Vagina (tissue), 2 donors: Measurements from ENCODE around the gene CD151. TPM values are rescaled to one million over a fixed set of nuclear protein-coding genes. Genes with fewer than 3 reads are reported as not detected.

Experiments used
- DNase-seq, 2 donors: peaks; one replicate each; pipeline ENCODE4 v3.0.0-alpha.2; 2017; ENCODE audit errors: extremely low spot score in 2 of 2
- H3K27ac ChIP-seq: fragments of 200-600 bp; sonication (generic); one replicate; pipeline ENCODE4 v1.5.1; 2019
- H3K27me3 ChIP-seq: fragments of 200-600 bp; sonication (generic); one replicate; pipeline ENCODE4 v1.5.1; 2019
- H3K36me3 ChIP-seq, 2 donors: fragments of 200-600 bp; sonication (generic); one replicate each; pipeline ENCODE4 v1.5.1; 2017 to 2019
- H3K4me1 ChIP-seq: fragments of 200-600 bp; sonication (generic); one replicate; pipeline ENCODE4 v1.5.1; 2019
- H3K4me3 ChIP-seq, 2 donors: fragments of 200-600 bp; sonication (generic); 1 replicate in 1 of 2; 2 replicates in 1 of 2; pipeline ENCODE4 v1.5.1; 2016 to 2019
- H3K9me3 ChIP-seq: fragments of 200-600 bp; sonication (generic); one replicate; pipeline ENCODE4 v1.5.1; 2019
- POLR2A ChIP-seq, 2 donors: fragments of 450-650 bp; IDR thresholded peaks; one replicate each; pipeline ENCODE4 v1.6.1; 2017; ENCODE audit warnings: antibody characterized with exemption in 2 of 2, mild to moderate bottlenecking in 2 of 2, moderate library complexity in 2 of 2
- POLR2AphosphoS5 ChIP-seq, 2 donors: sonication (generic); formaldehyde crosslinking; IDR thresholded peaks; one replicate each; pipeline ENCODE4 v1.9.0; 2017; ENCODE audit warnings: antibody characterized with exemption in 2 of 2, mild to moderate bottlenecking in 2 of 2, low read depth in 1 of 2; ENCODE audit not compliant: insufficient read depth in 1 of 2
- intact Hi-C: fragments of 100-400 bp; cut with DNase I; formaldehyde crosslinking; loops from one replicate; pipeline ENCODE4 v1.15.1; 2023
- total RNA-seq: library from RNA; depleted of rRNA; stranded (reverse); fragments of >200 nt; gene quantifications from one replicate; pipeline ENCODE4 v1.2.3, GENCODE V29; 2016
- TF ChIP-seq, protein P1 (sequence below), 3 experiments: fragments of 450-650 bp in 2 of 3; fragments of 200-600 bp in 1 of 3; sonication (generic) in 1 of 3; IDR thresholded peaks; one replicate each; pipeline ENCODE4 v1.5.1; 2017 to 2019; ENCODE audit warnings: antibody characterized with exemption in 3 of 3, mild to moderate bottlenecking in 2 of 3, moderate library complexity in 2 of 3

Gene CD151
- total RNA-seq, 1 donor from 2014 or later = 150 TPM

- Histone ChIP-seq H3K4me3 (peak overlapping the region; percentile 38 to 42), H3K36me3 (no peaks in the 10 kb centered on the region), H3K27me3 (no peaks in the 10 kb centered on the region), H3K27ac (no peak overlapping the region), H3K4me1 (peaks cover 84% of the 10 kb centered on the region), H3K9me3 (no peaks in the 10 kb centered on the region)
- intact Hi-C loops = no loop called here
- TF ChIP-seq POLR2A (IDR thresholded peaks at IDR 0.05) = no peak
- no peak for TF ChIP-seq POLR2AphosphoS5 (IDR thresholded peaks at IDR 0.05; ENCODE audit: insufficient read depth in 1 of 2, low read depth in 1 of 2)
- TF ChIP-seq, protein P1, sequence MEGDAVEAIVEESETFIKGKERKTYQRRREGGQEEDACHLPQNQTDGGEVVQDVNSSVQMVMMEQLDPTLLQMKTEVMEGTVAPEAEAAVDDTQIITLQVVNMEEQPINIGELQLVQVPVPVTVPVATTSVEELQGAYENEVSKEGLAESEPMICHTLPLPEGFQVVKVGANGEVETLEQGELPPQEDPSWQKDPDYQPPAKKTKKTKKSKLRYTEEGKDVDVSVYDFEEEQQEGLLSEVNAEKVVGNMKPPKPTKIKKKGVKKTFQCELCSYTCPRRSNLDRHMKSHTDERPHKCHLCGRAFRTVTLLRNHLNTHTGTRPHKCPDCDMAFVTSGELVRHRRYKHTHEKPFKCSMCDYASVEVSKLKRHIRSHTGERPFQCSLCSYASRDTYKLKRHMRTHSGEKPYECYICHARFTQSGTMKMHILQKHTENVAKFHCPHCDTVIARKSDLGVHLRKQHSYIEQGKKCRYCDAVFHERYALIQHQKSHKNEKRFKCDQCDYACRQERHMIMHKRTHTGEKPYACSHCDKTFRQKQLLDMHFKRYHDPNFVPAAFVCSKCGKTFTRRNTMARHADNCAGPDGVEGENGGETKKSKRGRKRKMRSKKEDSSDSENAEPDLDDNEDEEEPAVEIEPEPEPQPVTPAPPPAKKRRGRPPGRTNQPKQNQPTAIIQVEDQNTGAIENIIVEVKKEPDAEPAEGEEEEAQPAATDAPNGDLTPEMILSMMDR (IDR thresholded peaks at IDR 0.05) = no peak
- DNase-seq = no peak
Observed at GRCh38 chr11:830295-831117, 2.2 kb upstream of the CD151 start.

GRCh38 chr11:831118-831864 lies 1.5 kb upstream of the CD151 start:
- no peak overlapping the region for H3K27ac ChIP-seq
- peak overlapping the region; percentile 38 to 42 for H3K4me3 ChIP-seq
- TF ChIP-seq, protein P1 (IDR thresholded peaks at IDR 0.05) = no peak
- TF ChIP-seq POLR2A (IDR thresholded peaks at IDR 0.05) = no peak
- TF ChIP-seq POLR2AphosphoS5 (IDR thresholded peaks at IDR 0.05; ENCODE audit: insufficient read depth in 1 of 2, low read depth in 1 of 2) = no peak
- H3K36me3 ChIP-seq = peaks cover 0 to 5% of the 10 kb centered on the region in 2 donors
- no peaks in the 10 kb centered on the region for H3K27me3 ChIP-seq
- peaks cover 87% of the 10 kb centered on the region for H3K4me1 ChIP-seq
- no peaks in the 10 kb centered on the region for H3K9me3 ChIP-seq
- intact Hi-C loops = no loop called here
- DNase-seq = no peak

DNA sequence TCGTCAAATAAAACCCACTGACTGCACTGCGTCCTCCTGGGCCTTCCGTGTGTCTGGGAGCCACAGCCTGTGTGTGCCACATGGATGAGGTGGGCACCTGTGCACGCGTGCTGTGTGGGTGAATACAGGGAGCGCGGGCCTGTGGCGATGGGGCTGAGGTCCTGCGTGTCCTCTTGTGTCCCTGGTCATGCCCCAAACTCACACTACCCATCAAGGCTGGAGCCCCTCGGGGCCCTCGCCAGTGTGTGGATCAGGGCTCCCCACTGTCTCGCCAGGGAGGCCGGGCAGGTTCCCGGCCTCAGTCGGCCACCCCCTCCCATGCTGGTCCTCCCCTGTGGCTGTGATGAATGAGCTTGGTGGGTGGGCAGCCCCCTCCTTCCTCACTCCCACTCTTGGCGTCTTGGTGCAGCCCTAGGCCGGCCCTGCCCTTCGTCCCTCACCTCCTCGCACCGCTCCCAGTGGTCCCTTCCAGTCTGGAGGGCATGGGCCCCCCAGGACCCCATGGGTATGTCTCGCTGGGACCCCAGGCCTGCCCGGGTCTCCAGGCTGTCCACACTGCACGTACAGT lies 707 bp upstream of the CD151 start:
- H3K4me3 ChIP-seq = peak overlapping the region; percentile 66 to 94
- H3K9me3 ChIP-seq = no peaks in the 10 kb centered on the region
- no peaks in the 10 kb centered on the region for H3K27me3 ChIP-seq
- intact Hi-C loops = no loop called here
- peaks cover 82% of the 10 kb centered on the region for H3K4me1 ChIP-seq
- DNase-seq = no peak
- TF ChIP-seq POLR2A (IDR thresholded peaks at IDR 0.05) = no peak
- TF ChIP-seq POLR2AphosphoS5 (IDR thresholded peaks at IDR 0.05; ENCODE audit: insufficient read depth in 1 of 2, low read depth in 1 of 2) = no peak
- TF ChIP-seq, protein P1 (IDR thresholded peaks at IDR 0.05) = no peak
- H3K36me3 ChIP-seq = peaks cover 0 to 12% of the 10 kb centered on the region in 2 donors
- H3K27ac ChIP-seq = peak overlapping the region; percentile 88

GRCh38 chr11:833114-833791 lies 501 bp downstream of the CD151 start:
- intact Hi-C loops = no loop called here
- TF ChIP-seq POLR2A (IDR thresholded peaks at IDR 0.05) (no peak), POLR2AphosphoS5 (IDR thresholded peaks at IDR 0.05; ENCODE audit: insufficient read depth in 1 of 2, low read depth in 1 of 2) (peak in 1 of 2 donors; percentile 42)
- TF ChIP-seq, protein P1 (IDR thresholded peaks at IDR 0.05) = peak in 1 of 3 experiments; percentile 12
- H3K27me3 ChIP-seq = no peaks in the 10 kb centered on the region
- H3K9me3 ChIP-seq = no peaks in the 10 kb centered on the region
- H3K4me1 ChIP-seq = peaks cover 86% of the 10 kb centered on the region
- peaks cover 0 to 24% of the 10 kb centered on the region in 2 donors for H3K36me3 ChIP-seq
- peak overlapping the region; percentile 88 for H3K27ac ChIP-seq
- peak overlapping the region; percentile 66 to 94 for H3K4me3 ChIP-seq
- DNase-seq = no peak
